HL-60 (cell line): ENCODE measurements around the gene PDS5B.
"Not testable (repeated sequence)": the region's sequence is repeated elsewhere in the genome, so short reads cannot be mapped to it uniquely, and the experiment has no call there.

Source experiments
- DNase-seq, 2 experiments: peaks; one replicate each; pipeline ENCODE4 v3.0.0-alpha.2; 2010 to 2020; ENCODE audit warnings: low read depth in 1 of 2, low spot score in 1 of 2
- H3K27ac ChIP-seq: fragments of 250-450 bp; sonication (Bioruptor Pico); replicated peaks from 2 replicates; pipeline ENCODE4 v1.5.1; 2020; ENCODE audit warnings: mild to moderate bottlenecking, moderate library complexity
- H3K27me3 ChIP-seq: fragments of 250-450 bp; sonication (Bioruptor Pico); 2 replicates; pipeline ENCODE4 v1.5.1; 2021; ENCODE audit warnings: mild to moderate bottlenecking, moderate library complexity; ENCODE audit not compliant: insufficient read depth, poor library complexity, severe bottlenecking
- H3K4me3 ChIP-seq: replicated peaks from 2 replicates; pipeline ENCODE4 v1.5.1; 2011; ENCODE audit warnings: mild to moderate bottlenecking, control low read depth, low read length; ENCODE audit not compliant: insufficient read depth
- CTCF ChIP-seq: IDR thresholded peaks from one replicate; pipeline ENCODE4 v1.5.1; 2011; ENCODE audit warnings: low read length, control low read depth, inconsistent platforms; ENCODE audit not compliant: insufficient read depth
- GABPA ChIP-seq: IDR thresholded peaks from 2 replicates; pipeline ENCODE4 v1.6.1; 2012; ENCODE audit warnings: low read depth
- POLR2AphosphoS5 ChIP-seq: IDR thresholded peaks from 2 replicates; pipeline ENCODE4 v1.6.1; 2012; ENCODE audit warnings: low read depth
- REST ChIP-seq: IDR thresholded peaks from 2 replicates; pipeline ENCODE4 v1.6.1; 2012; ENCODE audit warnings: low read depth; ENCODE audit not compliant: insufficient replicate concordance
- SPI1 ChIP-seq: IDR thresholded peaks from 2 replicates; pipeline ENCODE4 v1.6.1; 2012; ENCODE audit warnings: low read depth, mild to moderate bottlenecking, borderline replicate concordance

Gene PDS5B

GRCh38 chr13:32720026-32720425 is 133.8 kb downstream of the PDS5B start:
- TF ChIP-seq REST: no peak
- H3K27ac ChIP-seq: no peak overlapping the region

GRCh38 chr13:32721131-32722034 is 135.1 kb downstream of the PDS5B start:
- not testable (repeated sequence) for H3K27me3 ChIP-seq, H3K4me3 ChIP-seq, DNase-seq, H3K27ac ChIP-seq

More at GRCh38 chr13:32720026-32720425, 133.8 kb downstream of the PDS5B start:
- no peak overlapping the region for H3K4me3 ChIP-seq
- no peak for DNase-seq
- no peaks in the 10 kb centered on the region for H3K27me3 ChIP-seq

GRCh38 chr13:32722340-32722739 is 136.1 kb downstream of the PDS5B start:
- H3K27me3 ChIP-seq: no peaks in the 10 kb centered on the region
- H3K27ac ChIP-seq: no peak overlapping the region

GRCh38 chr13:32723987-32724386 is 137.7 kb downstream of the PDS5B start:
- Histone ChIP-seq H3K27ac (no peak overlapping the region), H3K27me3 (no peaks in the 10 kb centered on the region), H3K4me3 (no peak overlapping the region)
- TF ChIP-seq REST (no peak), CTCF (no peak), GABPA (no peak), SPI1 (no peak), POLR2AphosphoS5 (no peak)
- DNase-seq: no peak

More at GRCh38 chr13:32722340-32722739, 136.1 kb downstream of the PDS5B start:
- TF ChIP-seq POLR2AphosphoS5: no peak
- no peak for TF ChIP-seq CTCF
- no peak for TF ChIP-seq SPI1
- TF ChIP-seq REST: no peak
- TF ChIP-seq GABPA: no peak
- DNase-seq: no peak
- H3K4me3 ChIP-seq: no peak overlapping the region
